ENCODE data around the gene BRI3BP. TPM values are rescaled to one million over a fixed set of nuclear protein-coding genes. Genes with fewer than 3 reads are reported as not detected.

BRI3BP gene
- total RNA-seq, 1 donor: 8.6 TPM

DNA sequence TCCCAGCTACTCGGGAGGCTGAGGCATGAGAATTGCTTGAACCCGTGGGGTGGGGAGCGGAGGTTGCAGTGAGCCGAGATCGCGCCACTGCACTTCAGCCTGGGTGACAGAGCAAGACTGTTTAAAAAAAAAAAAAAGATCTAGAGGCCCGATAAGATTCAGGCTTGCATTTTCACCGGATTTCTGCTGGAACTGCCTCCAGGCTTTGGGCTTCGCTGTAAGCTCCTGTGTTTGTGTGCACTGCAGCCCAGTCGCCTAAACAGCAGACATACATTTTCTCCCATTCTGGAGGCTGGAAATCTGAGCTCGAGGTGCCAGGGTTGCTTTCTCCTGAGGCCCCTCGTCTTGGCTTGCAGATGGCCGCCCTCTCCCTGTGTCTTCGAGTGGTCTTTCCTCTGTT, 12.2 kb downstream of the BRI3BP start:
- no peak overlapping the region for H3K4me3 ChIP-seq (ENCODE audit: low read depth, low read length)
- no peak for DNase-seq (ENCODE audit: low read depth)
- TF ChIP-seq CTCF (IDR thresholded peaks at IDR 0.05; ENCODE audit: insufficient read depth, low read depth, low read length): no peak

DNA sequence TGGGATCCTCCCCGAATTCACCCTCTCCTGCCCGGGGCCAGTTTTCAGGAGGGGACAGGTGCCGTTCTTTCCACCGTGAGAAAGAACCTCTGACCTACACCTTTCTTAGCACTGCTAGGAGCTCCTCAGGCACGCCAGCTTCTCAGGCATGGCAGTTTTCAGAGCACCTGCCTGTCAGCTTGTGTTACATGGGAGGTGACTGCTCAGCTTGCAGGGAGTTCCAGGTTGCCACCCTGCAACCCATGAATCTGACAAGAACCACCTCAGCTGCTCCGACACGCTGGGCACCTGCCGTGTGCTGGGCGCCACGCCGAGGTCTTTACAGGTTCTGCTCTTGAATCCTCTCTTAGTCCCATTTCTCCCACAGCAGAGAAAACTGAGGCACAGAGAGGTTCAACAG, 12.9 kb downstream of the BRI3BP start:
- TF ChIP-seq CTCF (IDR thresholded peaks at IDR 0.05; ENCODE audit: insufficient read depth, low read depth, low read length): no peak
- DNase-seq (ENCODE audit: low read depth): no peak
- no peak overlapping the region for H3K4me3 ChIP-seq (ENCODE audit: low read depth, low read length)

- DNase-seq (ENCODE audit: low read depth): no peak
- no peak overlapping the region for H3K4me3 ChIP-seq (ENCODE audit: low read depth, low read length)
- TF ChIP-seq CTCF (IDR thresholded peaks at IDR 0.05; ENCODE audit: insufficient read depth, low read depth, low read length): no peak
Observed at GRCh38 chr12:125013816-125014442, 20.5 kb downstream of the BRI3BP start.

DNA sequence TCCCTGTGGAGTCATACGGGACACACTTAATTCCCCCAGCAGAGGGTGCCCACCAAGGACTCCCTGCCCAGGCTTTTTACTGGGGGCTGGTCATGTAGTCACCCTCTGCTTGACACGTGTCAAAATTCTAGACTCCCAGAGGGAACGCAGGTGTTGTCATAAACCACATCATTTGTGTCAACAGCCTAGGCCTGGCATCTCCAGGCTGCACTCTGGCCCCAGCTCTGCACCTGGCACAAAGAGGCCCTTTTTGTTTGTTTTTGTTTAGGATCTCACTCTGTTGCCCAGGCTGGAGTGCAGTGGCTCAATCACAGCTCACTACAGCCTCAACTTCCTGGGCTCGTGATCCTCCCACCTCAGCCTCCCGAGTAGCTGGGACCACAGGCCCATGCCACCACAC, 21.1 kb downstream of the BRI3BP start:
- no peak for DNase-seq (ENCODE audit: low read depth)
- H3K4me3 ChIP-seq (ENCODE audit: low read depth, low read length): no peak overlapping the region
- no peak for TF ChIP-seq CTCF (IDR thresholded peaks at IDR 0.05; ENCODE audit: insufficient read depth, low read depth, low read length)

- TF ChIP-seq CTCF (IDR thresholded peaks at IDR 0.05; ENCODE audit: insufficient read depth, low read depth, low read length): no peak
- no peak for DNase-seq (ENCODE audit: low read depth)
- H3K4me3 ChIP-seq (ENCODE audit: low read depth, low read length): no peak overlapping the region
Observed at GRCh38 chr12:125015680-125016310, 22.4 kb downstream of the BRI3BP start.

DNA sequence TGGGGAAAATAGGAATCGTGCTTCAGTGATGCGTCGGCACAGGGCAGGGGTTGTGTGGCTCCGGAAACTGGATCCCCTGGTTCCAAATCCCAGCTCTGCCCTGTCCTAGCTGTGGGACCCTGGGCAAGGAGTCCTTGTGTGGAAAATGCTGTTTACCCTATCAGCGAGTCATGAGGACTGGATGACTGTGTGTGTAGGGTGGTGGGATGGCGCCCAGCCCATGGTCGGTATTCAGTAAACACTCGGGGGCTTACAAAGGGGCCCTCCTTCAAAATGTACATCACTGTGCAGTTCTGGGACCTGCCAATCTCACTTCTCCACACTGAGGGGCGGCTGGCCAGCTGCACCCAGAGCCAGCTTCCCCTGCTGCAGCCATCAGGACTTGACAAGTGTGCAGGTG, 24.4 kb downstream of the BRI3BP start:
- no peak for TF ChIP-seq CTCF (IDR thresholded peaks at IDR 0.05; ENCODE audit: insufficient read depth, low read depth, low read length)
- H3K4me3 ChIP-seq (ENCODE audit: low read depth, low read length): no peak overlapping the region
- DNase-seq (ENCODE audit: low read depth): no peak

GRCh38 chr12:125018356-125018755, 24.9 kb downstream of the BRI3BP start:
- no peak overlapping the region for H3K4me3 ChIP-seq (ENCODE audit: low read depth, low read length)
- TF ChIP-seq CTCF (IDR thresholded peaks at IDR 0.05; ENCODE audit: insufficient read depth, low read depth, low read length): no peak
- no peak for DNase-seq (ENCODE audit: low read depth)
